Right lobe of liver (tissue), 4 donors: ENCODE results near the gene ZNF552.

Experiments used
- POLR2A ChIP-seq: fragments of 450-650 bp; IDR thresholded peaks from one replicate; pipeline ENCODE4 v1.6.1; 2017; ENCODE audit warnings: antibody characterized with exemption, mild to moderate bottlenecking
- TF ChIP-seq, protein P1 (sequence below), 4 donors: fragments of 200-600 bp in 3 of 4; fragments of 450-650 bp in 1 of 4; IDR thresholded peaks; one replicate each; pipeline versions ENCODE4 v1.5.1 to v1.8.0; 2016 to 2022; ENCODE audit warnings: antibody characterized with exemption in 4 of 4, mild to moderate bottlenecking in 2 of 4
- donor health status: DM: no; HTN: no; CAD: no.
- donor health status: DM: no; HTN: no; CAD: no.
- donor health status: DM: no; HTN: yes; CAD: no.

DNA sequence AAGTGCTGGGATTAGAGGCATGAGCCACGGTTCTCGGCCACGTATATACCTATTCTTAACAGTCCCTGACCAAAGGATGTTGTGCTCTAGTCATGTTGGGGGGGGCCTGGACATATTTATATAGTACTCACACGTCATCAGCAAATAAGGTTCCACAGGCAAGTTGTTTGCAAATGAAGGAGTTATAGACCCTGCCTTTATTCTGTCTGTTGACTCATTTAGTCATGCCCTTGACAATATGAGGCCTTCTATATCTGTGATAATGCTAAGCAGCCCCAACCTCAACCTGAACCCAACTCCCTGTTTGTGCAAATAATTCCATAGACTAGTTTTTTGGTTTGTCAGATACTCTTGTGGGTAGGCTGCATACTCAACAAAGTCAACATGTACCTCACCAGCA, 36.4 kb downstream of the ZNF552 start:
- TF ChIP-seq, protein P1, sequence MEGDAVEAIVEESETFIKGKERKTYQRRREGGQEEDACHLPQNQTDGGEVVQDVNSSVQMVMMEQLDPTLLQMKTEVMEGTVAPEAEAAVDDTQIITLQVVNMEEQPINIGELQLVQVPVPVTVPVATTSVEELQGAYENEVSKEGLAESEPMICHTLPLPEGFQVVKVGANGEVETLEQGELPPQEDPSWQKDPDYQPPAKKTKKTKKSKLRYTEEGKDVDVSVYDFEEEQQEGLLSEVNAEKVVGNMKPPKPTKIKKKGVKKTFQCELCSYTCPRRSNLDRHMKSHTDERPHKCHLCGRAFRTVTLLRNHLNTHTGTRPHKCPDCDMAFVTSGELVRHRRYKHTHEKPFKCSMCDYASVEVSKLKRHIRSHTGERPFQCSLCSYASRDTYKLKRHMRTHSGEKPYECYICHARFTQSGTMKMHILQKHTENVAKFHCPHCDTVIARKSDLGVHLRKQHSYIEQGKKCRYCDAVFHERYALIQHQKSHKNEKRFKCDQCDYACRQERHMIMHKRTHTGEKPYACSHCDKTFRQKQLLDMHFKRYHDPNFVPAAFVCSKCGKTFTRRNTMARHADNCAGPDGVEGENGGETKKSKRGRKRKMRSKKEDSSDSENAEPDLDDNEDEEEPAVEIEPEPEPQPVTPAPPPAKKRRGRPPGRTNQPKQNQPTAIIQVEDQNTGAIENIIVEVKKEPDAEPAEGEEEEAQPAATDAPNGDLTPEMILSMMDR (IDR thresholded peaks at IDR 0.05): no peak
- no peak for TF ChIP-seq POLR2A
